Loucy (cell line): ENCODE results near the gene TRA2B.

ENCODE experiments used
- CTCF ChIP-seq: fragments of 200-600 bp; sonication (generic); conservative IDR thresholded peaks from 2 replicates; pipeline ENCODE4 v1.5.1; 2014; ENCODE audit warnings: mild to moderate bottlenecking, antibody characterized with exemption, low read length
- EZH2phosphoT487 ChIP-seq: fragments of 200-600 bp; IDR thresholded peaks from 2 replicates; pipeline ENCODE4 v1.6.1; 2018; ENCODE audit warnings: antibody characterized with exemption, mild to moderate bottlenecking, moderate library complexity, borderline replicate concordance

GRCh38 chr3:185934174-185934557 is 3.6 kb downstream of the TRA2B start:
- TF ChIP-seq CTCF (no peak), EZH2phosphoT487 (no peak)
